ENCODE data around the gene SPTBN2.

The SPTBN2 gene

GRCh38 chr11:66728693-66729385 is at the start of gene SPTBN2:
TSS of gene SPTBN2 (minus strand) at chr11:66729216. CDS start at chr11:66721240, 7,976 bp downstream.
- DNase-seq (ENCODE audit: low read depth in 2 of 3, low spot score in 1 of 3): no peak

GRCh38 chr11:66768818-66769217 is 39.8 kb upstream of the SPTBN2 start:
- DNase-seq (ENCODE audit: low read depth in 2 of 3, low spot score in 1 of 3): no peak

GRCh38 chr11:66768088-66768521 is 39.1 kb upstream of the SPTBN2 start:
- no peak for DNase-seq (ENCODE audit: low read depth in 2 of 3, low spot score in 1 of 3)

GRCh38 chr11:66767666-66768065 is 38.6 kb upstream of the SPTBN2 start:
- no peak for DNase-seq (ENCODE audit: low read depth in 2 of 3, low spot score in 1 of 3)

- no peak for DNase-seq (ENCODE audit: low read depth in 2 of 3, low spot score in 1 of 3)
These were observed 37.7 kb upstream of the SPTBN2 start for GRCh38 chr11:66766681-66767080.

GRCh38 chr11:66762088-66762487 is 33.1 kb upstream of the SPTBN2 start:
- DNase-seq (ENCODE audit: low read depth in 2 of 3, low spot score in 1 of 3): no peak

- no peak for DNase-seq (ENCODE audit: low read depth in 2 of 3, low spot score in 1 of 3)
These were observed 23.1 kb upstream of the SPTBN2 start for GRCh38 chr11:66752148-66752547.

GRCh38 chr11:66749091-66749490 is 20.1 kb upstream of the SPTBN2 start:
- no peak for DNase-seq (ENCODE audit: low read depth in 2 of 3, low spot score in 1 of 3)

- DNase-seq (ENCODE audit: low read depth in 2 of 3, low spot score in 1 of 3): no peak
These were observed 18.5 kb upstream of the SPTBN2 start for GRCh38 chr11:66747480-66747879.

- peak; percentile 4 to 42 (median 25) for DNase-seq (ENCODE audit: low read depth in 2 of 3, low spot score in 1 of 3)
These were observed 16.6 kb upstream of the SPTBN2 start for GRCh38 chr11:66745356-66746235.

- peak; percentile 73 to 87 (median 77) for DNase-seq (ENCODE audit: low read depth in 2 of 3, low spot score in 1 of 3)
These were observed 15.7 kb upstream of the SPTBN2 start for GRCh38 chr11:66744485-66745355.

GRCh38 chr11:66743271-66743968 is 14.4 kb upstream of the SPTBN2 start:
- DNase-seq (ENCODE audit: low read depth in 2 of 3, low spot score in 1 of 3): no peak

- no peak for DNase-seq (ENCODE audit: low read depth in 2 of 3, low spot score in 1 of 3)
These were observed 12.1 kb upstream of the SPTBN2 start for GRCh38 chr11:66741153-66741552.

GRCh38 chr11:66739983-66740382 is 11.0 kb upstream of the SPTBN2 start:
- no peak for DNase-seq (ENCODE audit: low read depth in 2 of 3, low spot score in 1 of 3)

GRCh38 chr11:66734215-66734614 is 5.2 kb upstream of the SPTBN2 start:
- DNase-seq (ENCODE audit: low read depth in 2 of 3, low spot score in 1 of 3): no peak

GRCh38 chr11:66729447-66729846 is 431 bp upstream of the SPTBN2 start:
- DNase-seq (ENCODE audit: low read depth in 2 of 3, low spot score in 1 of 3): no peak

GRCh38 chr11:66728038-66728692 is 851 bp downstream of the SPTBN2 start:
- no peak for DNase-seq (ENCODE audit: low read depth in 2 of 3, low spot score in 1 of 3)

GRCh38 chr11:66727282-66728037 is 1.6 kb downstream of the SPTBN2 start:
- DNase-seq (ENCODE audit: low read depth in 2 of 3, low spot score in 1 of 3): peak in 1 of 3 donors; percentile 16

- DNase-seq (ENCODE audit: low read depth in 2 of 3, low spot score in 1 of 3): no peak
These were observed 3.4 kb downstream of the SPTBN2 start for GRCh38 chr11:66725647-66726046.

Data from stimulated activated CD4-positive, alpha-beta T cell treated with anti-CD3 and anti-CD28 coated beads, Interleukin-12 subunit alpha, Interleukin-12 subunit beta, amount 100 ng/mL, for 48 hours (primary cell).